H9 (cell line): Measurements from ENCODE around the gene GRIN2A. TPM values are rescaled to one million over a fixed set of nuclear protein-coding genes. Genes with fewer than 3 reads are reported as not detected.
A peak's percentile ranks its signal among the peaks of the same experiment; 100 is the strongest.

Experiments used
- DNase-seq: peaks from one replicate; pipeline ENCODE4 v3.0.0-alpha.2; 2017
- H2AFZ ChIP-seq: one replicate; pipeline ENCODE4 v1.6.1; 2013; ENCODE audit warnings: mild to moderate bottlenecking, low read length, control low read depth, moderate library complexity
- H2AK5ac ChIP-seq: 2 replicates; pipeline ENCODE4 v1.6.1; 2013; ENCODE audit warnings: low read length, control low read depth, mixed read lengths; ENCODE audit not compliant: insufficient read length
- H2BK120ac ChIP-seq: one replicate; pipeline ENCODE4 v1.6.1; 2013; ENCODE audit warnings: low read depth, mild to moderate bottlenecking, low read length, control low read depth, inconsistent platforms; ENCODE audit not compliant: poor library complexity, severe bottlenecking
- H2BK12ac ChIP-seq: 2 replicates; pipeline ENCODE4 v1.6.1; 2013; ENCODE audit warnings: low read length, control low read depth, mixed read lengths, low read depth; ENCODE audit not compliant: insufficient read length
- H2BK15ac ChIP-seq: 2 replicates; pipeline ENCODE4 v1.6.1; 2013; ENCODE audit warnings: low read depth, low read length, control low read depth
- H2BK20ac ChIP-seq: one replicate; pipeline ENCODE4 v1.6.1; 2013; ENCODE audit warnings: low read depth, mild to moderate bottlenecking, low read length, control low read depth, inconsistent platforms; ENCODE audit not compliant: poor library complexity, severe bottlenecking
- H2BK5ac ChIP-seq: 2 replicates; pipeline ENCODE4 v1.6.1; 2013; ENCODE audit warnings: low read length, control low read depth, mixed read lengths; ENCODE audit not compliant: insufficient read length
- H3K14ac ChIP-seq: 2 replicates; pipeline ENCODE4 v1.6.1; 2013; ENCODE audit warnings: low read length, control low read depth; ENCODE audit not compliant: insufficient read depth
- H3K18ac ChIP-seq: 2 replicates; pipeline ENCODE4 v1.6.1; 2013; ENCODE audit warnings: low read depth, mild to moderate bottlenecking, mixed read lengths, low read length, control low read depth; ENCODE audit not compliant: insufficient read length
- H3K23ac ChIP-seq: 2 replicates; pipeline ENCODE4 v1.6.1; 2013; ENCODE audit warnings: low read length, control low read depth, mixed read lengths, low read depth; ENCODE audit not compliant: insufficient read length
- H3K23me2 ChIP-seq: 2 replicates; pipeline ENCODE4 v1.6.1; 2013; ENCODE audit warnings: low read depth, mild to moderate bottlenecking, mixed read lengths, low read length, control low read depth; ENCODE audit not compliant: insufficient read length, poor library complexity, severe bottlenecking
- H3K27ac ChIP-seq: 2 replicates; pipeline ENCODE4 v1.5.1; 2013; ENCODE audit warnings: low read length, control low read depth, mixed read lengths, low read depth; ENCODE audit not compliant: insufficient read length
- H3K27me3 ChIP-seq: 2 replicates; pipeline ENCODE4 v1.6.1; 2013; ENCODE audit warnings: low read length, control low read depth, inconsistent platforms; ENCODE audit not compliant: insufficient read depth
- H3K4ac ChIP-seq: 2 replicates; pipeline ENCODE4 v1.6.1; 2013; ENCODE audit warnings: low read depth, mild to moderate bottlenecking, control low read depth, inconsistent platforms, low read length, moderate library complexity
- H3K4me1 ChIP-seq: 2 replicates; pipeline ENCODE4 v1.6.1; 2013; ENCODE audit warnings: low read length, control low read depth, inconsistent platforms; ENCODE audit not compliant: insufficient read depth
- H3K4me2 ChIP-seq: 2 replicates; pipeline ENCODE4 v1.6.1; 2013; ENCODE audit warnings: low read length, control low read depth, mixed read lengths; ENCODE audit not compliant: insufficient read length, insufficient read depth
- H3K56ac ChIP-seq: 2 replicates; pipeline ENCODE4 v1.6.1; 2013; ENCODE audit warnings: low read depth, mild to moderate bottlenecking, mixed read lengths, low read length, control low read depth; ENCODE audit not compliant: insufficient read length
- H3K79me1 ChIP-seq: 2 replicates; pipeline ENCODE4 v1.6.1; 2013; ENCODE audit warnings: low read depth, mild to moderate bottlenecking, moderate library complexity, low read length, control low read depth, inconsistent platforms; ENCODE audit not compliant: insufficient read depth, poor library complexity, severe bottlenecking
- H3K79me2 ChIP-seq: 2 replicates; pipeline ENCODE4 v1.6.1; 2013; ENCODE audit warnings: low read length, control low read depth, inconsistent platforms; ENCODE audit not compliant: insufficient read depth
- H3K9ac ChIP-seq: 2 replicates; pipeline ENCODE4 v1.6.1; 2013; ENCODE audit warnings: low read length, control low read depth, mixed read lengths; ENCODE audit not compliant: insufficient read length; ENCODE audit errors: extremely low read depth
- H3K9me3 ChIP-seq: one replicate; pipeline ENCODE4 v1.6.1; 2013; ENCODE audit warnings: low read depth, low read length, inconsistent platforms; ENCODE audit not compliant: control insufficient read depth
- H3T11ph ChIP-seq: one replicate; pipeline ENCODE4 v1.6.1; 2013; ENCODE audit warnings: mild to moderate bottlenecking, low read length, control low read depth, inconsistent platforms
- H4K20me1 ChIP-seq: one replicate; pipeline ENCODE4 v1.6.1; 2013; ENCODE audit not compliant: control insufficient read depth, insufficient read length, insufficient read depth
- H4K5ac ChIP-seq: 2 replicates; pipeline ENCODE4 v1.6.1; 2013; ENCODE audit warnings: low read depth, mild to moderate bottlenecking, mixed read lengths, low read length, control low read depth; ENCODE audit not compliant: insufficient read length
- H4K8ac ChIP-seq: replicated peaks from 2 replicates; pipeline ENCODE4 v1.6.1; 2013; ENCODE audit warnings: low read length, control low read depth, mixed read lengths, low read depth; ENCODE audit not compliant: insufficient read length
- H4K91ac ChIP-seq: 2 replicates; pipeline ENCODE4 v1.6.1; 2013; ENCODE audit warnings: low read depth, mild to moderate bottlenecking, moderate library complexity, mixed read lengths, low read length, control low read depth; ENCODE audit not compliant: insufficient read length
- H3K27ac Mint-ChIP-seq, 3 experiments: 2 replicates in 2 of 3; 3 replicates in 1 of 3; pipeline ENCODE4 v1.8.0; 2020 to 2021; ENCODE audit warnings: mixed read lengths in 3 of 3, mild to moderate bottlenecking in 1 of 3, moderate library complexity in 1 of 3
- H3K27me3 Mint-ChIP-seq: 2 replicates; pipeline ENCODE4 v1.8.0; 2021; ENCODE audit warnings: low read depth, mild to moderate bottlenecking, moderate library complexity, mixed read lengths
- H3K36me3 Mint-ChIP-seq, 3 experiments: 2 replicates in 2 of 3; 3 replicates in 1 of 3; pipeline ENCODE4 v1.8.0; 2020 to 2021; ENCODE audit warnings: low read depth in 3 of 3, mixed read lengths in 3 of 3; ENCODE audit not compliant: insufficient read depth in 1 of 3
- H3K4me1 Mint-ChIP-seq, 2 experiments: 2 replicates each; pipeline ENCODE4 v1.8.0; 2020; ENCODE audit warnings: mixed read lengths in 2 of 2
- H3K4me3 Mint-ChIP-seq, 2 experiments: 2 replicates in 1 of 2; 3 replicates in 1 of 2; pipeline ENCODE4 v1.8.0; 2020 to 2021; ENCODE audit warnings: mild to moderate bottlenecking in 2 of 2, mixed read lengths in 2 of 2, moderate library complexity in 1 of 2
- H3K9me3 Mint-ChIP-seq, 2 experiments: 2 replicates in 1 of 2; 3 replicates in 1 of 2; pipeline ENCODE4 v1.8.0; 2020; ENCODE audit warnings: mild to moderate bottlenecking in 2 of 2, mixed read lengths in 2 of 2, moderate library complexity in 1 of 2
- WGBS: extraction: QIAGEN DNeasy Blood & Tissue Kit; methylation state at CpG from one replicate; pipeline ENCODE4 v1.1.7; 2013; ENCODE audit warnings: missing lambda C conversion rate, low lambda C conversion rate, mixed read lengths; ENCODE audit not compliant: insufficient read length; ENCODE audit errors: extremely low coverage; 5-methylcytosine and 5-hydroxymethylcytosine counted together
- total RNA-seq: library from RNA; stranded (reverse); gene quantifications from 2 replicates; pipeline ENCODE4 v1.2.1, GENCODE V29; 2021
- TF ChIP-seq, protein P1 (sequence below): fragments of 200-600 bp; sonication (generic); conservative IDR thresholded peaks from 3 replicates; pipeline ENCODE4 v1.8.0; 2021; ENCODE audit warnings: antibody characterized with exemption, mild to moderate bottlenecking

The GRIN2A gene
- total RNA-seq, 1 experiment from 2014 or later = 1.5 TPM

DNA sequence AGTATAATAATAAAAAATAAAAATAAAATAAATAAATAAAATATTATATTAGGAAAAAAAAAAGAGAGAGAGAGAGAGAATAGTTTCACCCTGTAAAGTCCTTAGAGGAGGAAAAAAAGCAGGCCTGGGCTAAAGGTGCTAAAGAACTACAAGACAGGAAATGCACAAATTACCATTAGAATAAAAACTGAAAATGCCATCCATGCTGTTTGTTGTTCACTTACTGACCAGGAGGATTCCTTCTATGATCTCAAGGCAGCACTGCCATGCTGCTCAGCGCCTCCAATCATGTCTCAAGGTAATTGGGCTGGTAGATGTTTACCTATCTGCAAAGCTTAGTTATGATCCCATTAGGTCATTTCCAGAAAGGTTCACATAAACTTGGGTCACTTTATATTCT lies 201.2 kb downstream of the GRIN2A start:
- Histone ChIP-seq H4K8ac (no peak overlapping the region), H2BK5ac (no peak overlapping the region), H3K14ac (no peak overlapping the region), H2BK120ac (no peak overlapping the region), H3K27ac (no peak overlapping the region), H4K5ac (no peak overlapping the region), H3K79me1 (no peaks in the 10 kb centered on the region), H3T11ph (no peak overlapping the region), H3K4me1 (no peaks in the 10 kb centered on the region; the same call in 1 of the 2 replicates), H4K20me1 (no peaks in the 10 kb centered on the region), H2BK12ac (no peak overlapping the region), H2BK15ac (no peak overlapping the region), H4K91ac (no peak overlapping the region), H3K56ac (no peak overlapping the region), H3K27me3 (no peaks in the 10 kb centered on the region; the same call in 1 of the 2 replicates), H3K23me2 (no peaks in the 10 kb centered on the region), H2BK20ac (no peak overlapping the region), H2AK5ac (no peak overlapping the region), H3K23ac (no peak overlapping the region), H3K79me2 (no peaks in the 10 kb centered on the region), H3K9ac (no peak overlapping the region), H2AFZ (no peak overlapping the region), H3K9me3 (no peaks in the 10 kb centered on the region), H3K18ac (no peak overlapping the region), H3K4ac (no peak overlapping the region), H3K4me2 (no peak overlapping the region)
- WGBS = no CpG with 5 or more reads among the region's 1 CpG
- TF ChIP-seq, protein P1, sequence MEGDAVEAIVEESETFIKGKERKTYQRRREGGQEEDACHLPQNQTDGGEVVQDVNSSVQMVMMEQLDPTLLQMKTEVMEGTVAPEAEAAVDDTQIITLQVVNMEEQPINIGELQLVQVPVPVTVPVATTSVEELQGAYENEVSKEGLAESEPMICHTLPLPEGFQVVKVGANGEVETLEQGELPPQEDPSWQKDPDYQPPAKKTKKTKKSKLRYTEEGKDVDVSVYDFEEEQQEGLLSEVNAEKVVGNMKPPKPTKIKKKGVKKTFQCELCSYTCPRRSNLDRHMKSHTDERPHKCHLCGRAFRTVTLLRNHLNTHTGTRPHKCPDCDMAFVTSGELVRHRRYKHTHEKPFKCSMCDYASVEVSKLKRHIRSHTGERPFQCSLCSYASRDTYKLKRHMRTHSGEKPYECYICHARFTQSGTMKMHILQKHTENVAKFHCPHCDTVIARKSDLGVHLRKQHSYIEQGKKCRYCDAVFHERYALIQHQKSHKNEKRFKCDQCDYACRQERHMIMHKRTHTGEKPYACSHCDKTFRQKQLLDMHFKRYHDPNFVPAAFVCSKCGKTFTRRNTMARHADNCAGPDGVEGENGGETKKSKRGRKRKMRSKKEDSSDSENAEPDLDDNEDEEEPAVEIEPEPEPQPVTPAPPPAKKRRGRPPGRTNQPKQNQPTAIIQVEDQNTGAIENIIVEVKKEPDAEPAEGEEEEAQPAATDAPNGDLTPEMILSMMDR = no peak
- peaks cover 9% of the 10 kb centered on the region for H3K27me3 Mint-ChIP-seq
- H3K27ac Mint-ChIP-seq = peak overlapping the region in 1 of 3 experiments; percentile 69; a peak in 1 of 7 replicates
- DNase-seq = no peak
- no peak overlapping the region for H3K4me3 Mint-ChIP-seq
- peaks cover 5 to 11% of the 10 kb centered on the region in 2 experiments for H3K4me1 Mint-ChIP-seq
- peaks cover 0 to 4% of the 10 kb centered on the region in 2 experiments; a peak in 2 of 5 replicates for H3K9me3 Mint-ChIP-seq
- no peaks in the 10 kb centered on the region for H3K36me3 Mint-ChIP-seq
